Fibroblast of upper back skin (primary cell): ENCODE results near the gene RBM18.
A peak's percentile ranks its signal among the peaks of the same experiment; 100 is the strongest.

Source experiments
- DNase-seq: peaks from one replicate; pipeline ENCODE4 v3.0.0-alpha.2; 2013

RBM18 gene

GRCh38 chr9:122264360-122265148 is at the start of gene RBM18, which contains the start of gene MRRF:
TSS of gene RBM18 (minus strand) at chr9:122264840. CDS start at chr9:122261492, 3,348 bp downstream.
TSS of gene MRRF (plus strand) at chr9:122264882. CDS start at chr9:122270892, 6,010 bp downstream.
- peak; percentile 86 for DNase-seq

DNA sequence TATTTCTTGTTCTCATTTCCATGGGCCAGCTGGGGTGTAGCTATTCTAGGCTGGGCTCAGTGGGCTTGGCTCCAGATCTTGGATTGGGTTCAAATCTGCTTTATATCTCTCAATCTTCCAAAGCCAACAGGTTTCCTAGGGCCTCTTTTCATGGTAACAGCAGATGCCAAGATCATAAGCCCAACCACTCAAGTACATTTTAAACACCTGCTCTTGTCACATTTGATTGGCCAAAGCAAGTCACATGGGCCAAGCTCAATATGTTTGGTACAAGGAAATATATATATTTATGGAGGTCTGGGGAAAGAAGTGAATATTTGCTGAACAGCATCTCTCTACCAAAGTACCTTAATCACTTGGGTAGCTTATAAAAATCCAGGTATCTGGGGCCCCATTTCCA is 49.5 kb upstream of the RBM18 start:
- DNase-seq: no peak

DNA sequence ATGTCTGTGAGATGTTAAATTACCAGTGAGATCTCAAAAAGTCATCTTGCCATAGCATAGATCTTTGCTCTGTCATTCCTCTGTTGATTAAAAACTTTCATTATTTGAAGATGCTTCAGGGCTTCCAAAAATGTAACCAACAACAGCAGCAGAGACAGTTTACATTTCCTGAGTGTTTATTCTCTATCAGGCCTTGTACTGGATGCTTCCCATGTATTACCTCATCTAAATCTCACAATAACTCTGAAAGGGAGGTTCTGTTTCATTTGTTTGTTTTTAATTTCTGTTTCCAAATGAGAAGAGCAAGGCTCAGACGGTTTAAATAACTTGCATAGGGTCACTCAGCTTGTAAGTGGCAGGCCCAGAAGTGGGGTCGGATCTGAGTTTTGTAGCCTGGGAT is 45.2 kb upstream of the RBM18 start:
- no peak for DNase-seq

- DNase-seq: no peak
These were observed 43.3 kb upstream of the RBM18 start for GRCh38 chr9:122307925-122308324.

- no peak for DNase-seq
These were observed 42.4 kb upstream of the RBM18 start for GRCh38 chr9:122307061-122307460.

GRCh38 chr9:122302237-122303093 is 37.8 kb upstream of the RBM18 start:
- DNase-seq: no peak

GRCh38 chr9:122297512-122297911 is 32.9 kb upstream of the RBM18 start:
- DNase-seq: no peak

GRCh38 chr9:122294531-122294930 is 29.9 kb upstream of the RBM18 start:
- no peak for DNase-seq

- DNase-seq: no peak
These were observed 26.8 kb upstream of the RBM18 start for GRCh38 chr9:122291458-122291857.

GRCh38 chr9:122287214-122287720 is 22.6 kb upstream of the RBM18 start:
- DNase-seq: no peak

DNA sequence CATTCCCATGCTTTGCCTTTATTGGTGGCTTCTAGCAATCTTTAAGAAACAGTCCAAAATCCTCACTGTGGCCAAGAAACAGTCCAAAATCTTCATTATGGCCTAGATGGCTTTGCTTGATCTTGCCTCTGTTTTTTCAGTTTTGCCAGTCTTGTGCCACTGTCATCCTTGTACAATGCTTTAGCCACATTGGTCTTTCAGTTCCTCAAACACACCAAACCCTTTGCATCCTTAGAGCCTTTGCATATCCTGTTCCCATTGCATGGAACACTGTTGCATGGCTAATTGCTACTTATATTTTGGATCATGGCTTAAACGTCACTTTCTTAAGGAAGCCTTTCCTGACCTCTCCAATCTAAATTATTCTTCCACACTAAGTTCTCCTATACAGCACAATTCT is 22.1 kb upstream of the RBM18 start:
- no peak for DNase-seq

- no peak for DNase-seq
These were observed 16.7 kb upstream of the RBM18 start for GRCh38 chr9:122281368-122281767.

DNA sequence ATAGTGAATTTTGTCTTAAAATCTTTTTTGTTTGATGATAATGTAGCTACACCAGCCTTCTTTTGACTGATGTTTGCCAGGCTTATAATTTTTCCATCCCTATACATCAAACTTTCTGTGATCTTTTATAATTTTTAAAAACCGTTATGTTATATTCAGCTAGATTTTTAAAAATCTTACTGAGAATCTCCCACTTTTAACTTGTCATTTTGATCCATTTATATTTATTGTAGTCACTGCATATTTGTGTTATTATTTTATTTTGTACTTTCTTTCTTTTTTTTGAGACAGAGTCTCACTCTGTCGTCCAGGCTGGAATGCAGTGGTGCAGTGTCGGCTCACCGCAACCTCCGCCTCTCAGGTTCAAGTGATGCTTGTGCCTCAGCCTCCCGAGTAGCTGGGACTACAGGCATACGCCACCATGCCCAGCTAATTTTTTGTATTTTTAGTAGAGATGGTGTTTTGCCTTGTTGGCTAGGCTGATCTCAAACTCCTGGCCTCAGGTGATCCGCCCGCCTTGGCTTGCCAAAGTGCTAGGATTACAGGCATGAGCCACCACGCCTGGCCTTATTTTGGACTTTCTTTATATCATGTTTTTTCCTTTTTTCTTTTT is 12.8 kb upstream of the RBM18 start:
- DNase-seq: no peak

GRCh38 chr9:122276096-122276495 is 11.5 kb upstream of the RBM18 start:
- no peak for DNase-seq

DNA sequence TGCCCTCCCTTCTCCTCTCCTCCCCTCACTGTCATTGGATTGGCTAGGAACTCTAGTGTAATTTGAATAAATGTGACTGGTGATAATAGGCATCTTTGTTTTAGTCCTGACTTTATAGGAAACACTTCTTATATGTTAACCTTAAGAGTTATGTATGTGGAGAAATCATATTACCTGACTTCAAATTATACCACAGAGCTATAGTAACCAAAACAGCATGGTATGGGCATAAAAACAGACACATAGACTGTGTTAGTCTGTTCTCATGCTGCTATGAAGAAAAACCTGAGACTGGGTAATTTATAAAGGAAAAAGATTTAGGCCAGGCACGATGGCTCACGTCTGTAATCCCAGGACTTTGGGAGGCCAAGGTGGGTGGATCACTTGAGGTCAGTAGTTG is 9.4 kb upstream of the RBM18 start:
- DNase-seq: no peak

GRCh38 chr9:122268041-122268814 is 3.6 kb upstream of the RBM18 start:
- no peak for DNase-seq

GRCh38 chr9:122265149-122265915 is 692 bp upstream of the RBM18 start:
- peak; percentile 13 for DNase-seq

- peak; percentile 1 for DNase-seq
These were observed 816 bp downstream of the RBM18 start for GRCh38 chr9:122263699-122264349.

- DNase-seq: no peak
These were observed 2.6 kb downstream of the RBM18 start for GRCh38 chr9:122262073-122262472.

GRCh38 chr9:122261469-122261881 is 3.2 kb downstream of the RBM18 start:
- peak; percentile 46 for DNase-seq

- no peak for DNase-seq
These were observed 5.7 kb downstream of the RBM18 start for GRCh38 chr9:122258886-122259415.
